Measurements from ENCODE around the gene TXNL4A.

DNA sequence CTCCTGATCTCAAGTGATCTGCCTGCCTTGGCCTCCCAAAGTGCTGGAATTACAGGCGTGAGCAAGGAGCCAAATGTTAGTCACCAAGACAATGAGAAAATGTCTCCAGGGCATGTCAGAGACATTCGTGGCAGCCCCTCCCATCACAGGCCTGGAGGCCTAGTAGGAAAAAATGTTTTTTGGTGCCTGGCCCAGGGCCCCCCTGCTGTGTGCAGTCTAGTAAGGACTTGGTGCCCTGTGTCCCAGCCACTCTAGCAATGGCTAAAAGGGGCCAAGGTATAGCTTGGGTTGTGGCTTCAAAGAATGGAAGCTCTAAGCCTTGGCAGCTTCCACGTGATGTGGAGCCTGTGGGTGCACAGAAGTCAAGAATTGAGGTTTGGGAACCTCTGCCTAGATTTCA is 12.5 kb upstream of the TXNL4A start:
- TF ChIP-seq, protein P1, sequence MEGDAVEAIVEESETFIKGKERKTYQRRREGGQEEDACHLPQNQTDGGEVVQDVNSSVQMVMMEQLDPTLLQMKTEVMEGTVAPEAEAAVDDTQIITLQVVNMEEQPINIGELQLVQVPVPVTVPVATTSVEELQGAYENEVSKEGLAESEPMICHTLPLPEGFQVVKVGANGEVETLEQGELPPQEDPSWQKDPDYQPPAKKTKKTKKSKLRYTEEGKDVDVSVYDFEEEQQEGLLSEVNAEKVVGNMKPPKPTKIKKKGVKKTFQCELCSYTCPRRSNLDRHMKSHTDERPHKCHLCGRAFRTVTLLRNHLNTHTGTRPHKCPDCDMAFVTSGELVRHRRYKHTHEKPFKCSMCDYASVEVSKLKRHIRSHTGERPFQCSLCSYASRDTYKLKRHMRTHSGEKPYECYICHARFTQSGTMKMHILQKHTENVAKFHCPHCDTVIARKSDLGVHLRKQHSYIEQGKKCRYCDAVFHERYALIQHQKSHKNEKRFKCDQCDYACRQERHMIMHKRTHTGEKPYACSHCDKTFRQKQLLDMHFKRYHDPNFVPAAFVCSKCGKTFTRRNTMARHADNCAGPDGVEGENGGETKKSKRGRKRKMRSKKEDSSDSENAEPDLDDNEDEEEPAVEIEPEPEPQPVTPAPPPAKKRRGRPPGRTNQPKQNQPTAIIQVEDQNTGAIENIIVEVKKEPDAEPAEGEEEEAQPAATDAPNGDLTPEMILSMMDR (IDR thresholded peaks at IDR 0.05 in 2 of 3, conservative IDR thresholded peaks at IDR 0.05 in 1 of 3; ENCODE audit: borderline replicate concordance in 1 of 3, insufficient read depth in 1 of 3, low read depth in 2 of 3, low read length in 2 of 3): no peak
- TF ChIP-seq POLR2AphosphoS5 (IDR thresholded peaks at IDR 0.05; ENCODE audit: low read depth, low read length) (no peak), POLR2A (IDR thresholded peaks at IDR 0.05; ENCODE audit: borderline replicate concordance, extremely low read depth, insufficient read depth, insufficient read length) (no peak), SRF (IDR thresholded peaks at IDR 0.05; ENCODE audit: low read depth) (no peak), FOSL1 (IDR thresholded peaks at IDR 0.05; ENCODE audit: low read depth) (no peak), EZH2 (IDR thresholded peaks at IDR 0.05) (no peak), ZNF274 (IDR thresholded peaks at IDR 0.05; ENCODE audit: low read depth, low read length) (no peak), JUND (IDR thresholded peaks at IDR 0.05) (no peak), EGR1 (IDR thresholded peaks at IDR 0.05; ENCODE audit: low read depth) (no peak)
- TF ChIP-seq, protein P2, sequence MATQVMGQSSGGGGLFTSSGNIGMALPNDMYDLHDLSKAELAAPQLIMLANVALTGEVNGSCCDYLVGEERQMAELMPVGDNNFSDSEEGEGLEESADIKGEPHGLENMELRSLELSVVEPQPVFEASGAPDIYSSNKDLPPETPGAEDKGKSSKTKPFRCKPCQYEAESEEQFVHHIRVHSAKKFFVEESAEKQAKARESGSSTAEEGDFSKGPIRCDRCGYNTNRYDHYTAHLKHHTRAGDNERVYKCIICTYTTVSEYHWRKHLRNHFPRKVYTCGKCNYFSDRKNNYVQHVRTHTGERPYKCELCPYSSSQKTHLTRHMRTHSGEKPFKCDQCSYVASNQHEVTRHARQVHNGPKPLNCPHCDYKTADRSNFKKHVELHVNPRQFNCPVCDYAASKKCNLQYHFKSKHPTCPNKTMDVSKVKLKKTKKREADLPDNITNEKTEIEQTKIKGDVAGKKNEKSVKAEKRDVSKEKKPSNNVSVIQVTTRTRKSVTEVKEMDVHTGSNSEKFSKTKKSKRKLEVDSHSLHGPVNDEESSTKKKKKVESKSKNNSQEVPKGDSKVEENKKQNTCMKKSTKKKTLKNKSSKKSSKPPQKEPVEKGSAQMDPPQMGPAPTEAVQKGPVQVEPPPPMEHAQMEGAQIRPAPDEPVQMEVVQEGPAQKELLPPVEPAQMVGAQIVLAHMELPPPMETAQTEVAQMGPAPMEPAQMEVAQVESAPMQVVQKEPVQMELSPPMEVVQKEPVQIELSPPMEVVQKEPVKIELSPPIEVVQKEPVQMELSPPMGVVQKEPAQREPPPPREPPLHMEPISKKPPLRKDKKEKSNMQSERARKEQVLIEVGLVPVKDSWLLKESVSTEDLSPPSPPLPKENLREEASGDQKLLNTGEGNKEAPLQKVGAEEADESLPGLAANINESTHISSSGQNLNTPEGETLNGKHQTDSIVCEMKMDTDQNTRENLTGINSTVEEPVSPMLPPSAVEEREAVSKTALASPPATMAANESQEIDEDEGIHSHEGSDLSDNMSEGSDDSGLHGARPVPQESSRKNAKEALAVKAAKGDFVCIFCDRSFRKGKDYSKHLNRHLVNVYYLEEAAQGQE (IDR thresholded peaks at IDR 0.05; ENCODE audit: low read depth): no peak
- TF ChIP-seq, protein P3, sequence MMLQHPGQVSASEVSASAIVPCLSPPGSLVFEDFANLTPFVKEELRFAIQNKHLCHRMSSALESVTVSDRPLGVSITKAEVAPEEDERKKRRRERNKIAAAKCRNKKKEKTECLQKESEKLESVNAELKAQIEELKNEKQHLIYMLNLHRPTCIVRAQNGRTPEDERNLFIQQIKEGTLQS (IDR thresholded peaks at IDR 0.05): no peak
